Stimulated activated CD8-positive, alpha-beta memory T cell treated with anti-CD3 and anti-CD28 coated beads, Interleukin-7, amount 100 ng/mL, for 48 hours (primary cell): ENCODE data around the gene PRKCSH.
"Not testable (repeated sequence)": the region's sequence is repeated elsewhere in the genome, so short reads cannot be mapped to it uniquely, and the experiment has no call there.

Experiments
- DNase-seq, 2 donors: peaks; one replicate each; pipeline ENCODE4 v3.0.0-alpha.2; 2020; ENCODE audit warnings: low read depth in 1 of 2; ENCODE audit errors: extremely low read depth in 1 of 2

The PRKCSH gene

GRCh38 chr19:11435057-11435832, at the start of gene PRKCSH, which contains the start of gene ODAD3:
PRKCSH (plus strand) TSS chr19:11435635; CDS start chr19:11436118, 483 bp downstream.
ODAD3 (minus strand) TSS chr19:11435121; CDS start chr19:11435016, 105 bp downstream.
- DNase-seq = peak; percentile 96 to 100

- DNase-seq = no peak
Observed at GRCh38 chr19:11387162-11388034, 48.0 kb upstream of the PRKCSH start.

- no peak for DNase-seq
Observed at GRCh38 chr19:11390359-11390758, 45.1 kb upstream of the PRKCSH start.

- no peak for DNase-seq
Observed at GRCh38 chr19:11390933-11391680, 44.3 kb upstream of the PRKCSH start.

GRCh38 chr19:11397089-11397610, 38.3 kb upstream of the PRKCSH start:
- DNase-seq = no peak

- DNase-seq = no peak
Observed at GRCh38 chr19:11399667-11400066, 35.8 kb upstream of the PRKCSH start.

GRCh38 chr19:11400798-11401197, 34.6 kb upstream of the PRKCSH start:
- no peak for DNase-seq

- DNase-seq = no peak
Observed at GRCh38 chr19:11401808-11402543, 33.5 kb upstream of the PRKCSH start.

GRCh38 chr19:11404588-11405222, 30.7 kb upstream of the PRKCSH start:
- no peak for DNase-seq

GRCh38 chr19:11405846-11406643, 29.4 kb upstream of the PRKCSH start:
- DNase-seq = no peak

GRCh38 chr19:11406703-11407236, 28.7 kb upstream of the PRKCSH start:
- not testable (repeated sequence) for DNase-seq

GRCh38 chr19:11408591-11408990, 26.8 kb upstream of the PRKCSH start:
- no peak for DNase-seq

GRCh38 chr19:11410682-11411081, 24.8 kb upstream of the PRKCSH start:
- no peak for DNase-seq

- no peak for DNase-seq
Observed at GRCh38 chr19:11414544-11414943, 20.9 kb upstream of the PRKCSH start.

- no peak for DNase-seq
Observed at GRCh38 chr19:11416346-11417052, 18.9 kb upstream of the PRKCSH start.

- DNase-seq = no peak
Observed at GRCh38 chr19:11418094-11418548, 17.3 kb upstream of the PRKCSH start.

- no peak for DNase-seq
Observed at GRCh38 chr19:11418549-11419506, 16.6 kb upstream of the PRKCSH start, which contains the start of gene RGL3. RGL3 (minus strand) TSS chr19:11419314; CDS start chr19:11419278, 36 bp downstream.
